ENCODE data around the gene CDH13.

- TF ChIP-seq, protein P1, sequence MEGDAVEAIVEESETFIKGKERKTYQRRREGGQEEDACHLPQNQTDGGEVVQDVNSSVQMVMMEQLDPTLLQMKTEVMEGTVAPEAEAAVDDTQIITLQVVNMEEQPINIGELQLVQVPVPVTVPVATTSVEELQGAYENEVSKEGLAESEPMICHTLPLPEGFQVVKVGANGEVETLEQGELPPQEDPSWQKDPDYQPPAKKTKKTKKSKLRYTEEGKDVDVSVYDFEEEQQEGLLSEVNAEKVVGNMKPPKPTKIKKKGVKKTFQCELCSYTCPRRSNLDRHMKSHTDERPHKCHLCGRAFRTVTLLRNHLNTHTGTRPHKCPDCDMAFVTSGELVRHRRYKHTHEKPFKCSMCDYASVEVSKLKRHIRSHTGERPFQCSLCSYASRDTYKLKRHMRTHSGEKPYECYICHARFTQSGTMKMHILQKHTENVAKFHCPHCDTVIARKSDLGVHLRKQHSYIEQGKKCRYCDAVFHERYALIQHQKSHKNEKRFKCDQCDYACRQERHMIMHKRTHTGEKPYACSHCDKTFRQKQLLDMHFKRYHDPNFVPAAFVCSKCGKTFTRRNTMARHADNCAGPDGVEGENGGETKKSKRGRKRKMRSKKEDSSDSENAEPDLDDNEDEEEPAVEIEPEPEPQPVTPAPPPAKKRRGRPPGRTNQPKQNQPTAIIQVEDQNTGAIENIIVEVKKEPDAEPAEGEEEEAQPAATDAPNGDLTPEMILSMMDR (IDR thresholded peaks at IDR 0.05; ENCODE audit: low read length) = no peak
- TF ChIP-seq EZH2 (optimal IDR thresholded peaks at IDR 0.05; ENCODE audit: low read depth, low read length) = no peak
Observed at GRCh38 chr16:82995924-82996441, 369.2 kb downstream of the CDH13 start.
